Epithelial cell of esophagus (primary cell): ENCODE measurements around the gene PKHD1.
"Not testable (repeated sequence)": the region's sequence is repeated elsewhere in the genome, so short reads cannot be mapped to it uniquely, and the experiment has no call there.

Source experiments
- DNase-seq: peaks from one replicate; pipeline ENCODE4 v3.0.0; 2010; ENCODE audit warnings: low read depth
- H3K4me3 ChIP-seq: 2 replicates; pipeline ENCODE4 v1.5.1; 2011; ENCODE audit warnings: mild to moderate bottlenecking, low read length, control low read depth
- TF ChIP-seq, protein P1 (sequence below): IDR thresholded peaks from 2 replicates; pipeline ENCODE4 v1.5.1; 2011; ENCODE audit warnings: low read depth, mild to moderate bottlenecking, low read length, control low read depth, inconsistent platforms; ENCODE audit not compliant: insufficient read depth; ENCODE audit errors: missing control alignments

Gene PKHD1

DNA sequence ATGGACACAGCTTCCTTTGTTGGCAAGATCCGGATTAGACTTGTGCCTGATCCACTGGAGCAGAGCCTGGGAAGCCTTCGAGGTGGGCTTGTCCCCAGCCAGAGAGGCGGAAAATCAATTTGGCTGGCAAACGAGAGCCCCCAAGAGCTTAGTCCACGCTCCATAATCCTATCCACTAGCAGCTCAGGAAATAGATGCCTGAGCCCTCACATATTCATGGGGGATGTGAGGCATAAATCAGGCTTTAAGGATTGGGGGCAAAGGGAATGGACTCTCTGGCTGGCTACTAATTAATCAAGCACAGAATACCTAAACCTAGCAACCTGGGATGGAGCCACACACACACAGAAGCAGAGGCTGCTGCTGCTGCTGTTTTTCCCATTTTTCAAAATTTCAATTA lies 137.9 kb downstream of the PKHD1 start:
- TF ChIP-seq, protein P1, sequence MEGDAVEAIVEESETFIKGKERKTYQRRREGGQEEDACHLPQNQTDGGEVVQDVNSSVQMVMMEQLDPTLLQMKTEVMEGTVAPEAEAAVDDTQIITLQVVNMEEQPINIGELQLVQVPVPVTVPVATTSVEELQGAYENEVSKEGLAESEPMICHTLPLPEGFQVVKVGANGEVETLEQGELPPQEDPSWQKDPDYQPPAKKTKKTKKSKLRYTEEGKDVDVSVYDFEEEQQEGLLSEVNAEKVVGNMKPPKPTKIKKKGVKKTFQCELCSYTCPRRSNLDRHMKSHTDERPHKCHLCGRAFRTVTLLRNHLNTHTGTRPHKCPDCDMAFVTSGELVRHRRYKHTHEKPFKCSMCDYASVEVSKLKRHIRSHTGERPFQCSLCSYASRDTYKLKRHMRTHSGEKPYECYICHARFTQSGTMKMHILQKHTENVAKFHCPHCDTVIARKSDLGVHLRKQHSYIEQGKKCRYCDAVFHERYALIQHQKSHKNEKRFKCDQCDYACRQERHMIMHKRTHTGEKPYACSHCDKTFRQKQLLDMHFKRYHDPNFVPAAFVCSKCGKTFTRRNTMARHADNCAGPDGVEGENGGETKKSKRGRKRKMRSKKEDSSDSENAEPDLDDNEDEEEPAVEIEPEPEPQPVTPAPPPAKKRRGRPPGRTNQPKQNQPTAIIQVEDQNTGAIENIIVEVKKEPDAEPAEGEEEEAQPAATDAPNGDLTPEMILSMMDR = no peak
- no peak for DNase-seq
- H3K4me3 ChIP-seq = no peak overlapping the region

DNA sequence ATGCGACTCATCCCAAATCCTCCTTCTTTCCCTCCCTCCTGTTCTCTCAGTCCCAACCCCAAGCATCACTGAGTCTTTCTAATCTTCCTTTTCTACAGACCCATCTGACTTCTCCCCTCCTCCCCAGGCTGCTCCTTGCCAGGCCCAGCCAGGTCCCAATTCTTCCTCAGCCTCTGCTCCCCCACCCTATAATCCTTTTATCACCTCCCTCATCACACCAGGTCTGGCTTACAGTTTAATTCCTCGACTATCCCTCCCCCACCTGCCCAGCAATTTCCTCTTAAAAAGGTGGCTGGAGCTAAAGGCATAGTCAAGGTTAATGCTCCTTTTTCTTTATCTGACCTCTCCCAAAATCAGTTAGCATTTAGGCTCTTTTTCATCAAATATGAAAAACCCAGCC lies 147.7 kb downstream of the PKHD1 start:
- not testable (repeated sequence) for DNase-seq, H3K4me3 ChIP-seq

DNA sequence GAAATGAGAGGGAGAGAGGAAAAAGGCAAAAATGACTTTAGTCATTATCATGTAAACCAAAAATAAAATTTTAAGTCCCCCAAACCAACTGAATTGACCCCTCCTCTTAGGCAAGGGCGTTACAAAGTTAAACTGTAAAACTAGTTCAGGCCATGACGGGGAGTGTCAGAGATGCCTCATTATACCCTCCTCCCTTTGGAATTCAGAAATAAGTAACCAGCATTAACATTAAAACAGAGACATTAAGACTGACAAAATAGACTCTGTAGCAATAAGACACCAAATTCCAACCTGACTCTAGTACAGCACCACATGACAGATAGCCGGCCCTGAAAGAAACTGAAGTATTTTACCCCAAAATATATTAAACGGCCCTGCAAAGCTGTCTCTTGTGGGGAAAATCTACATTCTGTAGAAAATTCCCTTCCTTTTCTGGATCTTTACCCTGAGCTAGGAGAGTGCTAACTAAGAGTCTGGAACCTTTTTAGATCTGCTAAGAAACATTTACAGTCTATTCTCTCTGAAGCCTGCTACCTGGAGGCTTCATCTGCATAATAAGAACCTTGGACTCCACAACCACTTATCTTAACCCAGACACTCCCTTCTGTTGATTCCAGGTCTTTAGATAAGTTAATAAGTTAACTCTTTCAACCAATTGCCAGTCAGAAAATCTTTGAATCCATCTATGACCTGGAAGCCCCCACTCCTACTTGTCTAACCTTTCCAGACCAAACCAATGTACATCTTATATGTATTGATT lies 150.7 kb downstream of the PKHD1 start:
- DNase-seq = no peak
- TF ChIP-seq, protein P1 = no peak

DNA sequence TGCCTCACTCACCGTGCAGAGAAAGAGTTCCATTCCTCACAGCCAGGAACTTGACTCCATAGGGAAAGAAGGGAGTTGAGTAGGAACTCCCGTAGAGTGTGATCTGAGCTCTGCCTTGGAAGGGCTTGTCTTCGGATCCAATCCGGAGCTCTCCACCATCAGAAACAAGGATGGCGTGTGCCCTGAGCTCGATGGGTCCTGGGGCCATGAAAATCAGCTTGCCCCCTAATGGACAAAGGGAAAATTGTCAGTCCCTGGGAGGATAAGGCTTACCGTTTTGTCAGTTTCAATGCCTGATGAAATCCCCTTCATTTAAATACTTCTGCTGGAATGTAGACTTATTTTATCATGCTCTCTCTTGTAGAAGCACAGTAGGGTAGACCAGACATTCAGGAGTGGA lies 153.3 kb downstream of the PKHD1 start:
- TF ChIP-seq, protein P1 = peak; percentile 12
- DNase-seq = no peak
- no peak overlapping the region for H3K4me3 ChIP-seq

More for the DNA sequence above, 150.7 kb downstream of the PKHD1 start:
- no peak overlapping the region for H3K4me3 ChIP-seq

DNA sequence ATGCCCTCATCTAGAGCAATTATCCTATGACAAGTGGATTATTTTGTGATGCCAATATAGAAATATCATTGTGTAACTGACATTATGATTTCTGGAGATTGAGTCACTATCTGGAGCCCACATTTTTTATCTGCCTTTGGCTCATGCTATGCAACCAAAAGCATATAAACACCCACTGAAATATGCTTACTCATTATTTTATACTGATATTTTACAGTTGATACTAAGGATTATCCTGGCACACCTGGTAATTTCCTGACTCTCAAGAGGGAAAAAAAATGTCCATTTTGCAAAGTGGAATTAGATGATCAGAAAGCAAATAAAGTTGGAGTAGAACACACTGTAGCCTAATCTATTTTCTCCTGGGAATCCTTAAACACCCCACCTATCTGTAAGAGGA lies 154.5 kb downstream of the PKHD1 start:
- TF ChIP-seq, protein P1 = no peak
- no peak overlapping the region for H3K4me3 ChIP-seq
- no peak for DNase-seq

DNA sequence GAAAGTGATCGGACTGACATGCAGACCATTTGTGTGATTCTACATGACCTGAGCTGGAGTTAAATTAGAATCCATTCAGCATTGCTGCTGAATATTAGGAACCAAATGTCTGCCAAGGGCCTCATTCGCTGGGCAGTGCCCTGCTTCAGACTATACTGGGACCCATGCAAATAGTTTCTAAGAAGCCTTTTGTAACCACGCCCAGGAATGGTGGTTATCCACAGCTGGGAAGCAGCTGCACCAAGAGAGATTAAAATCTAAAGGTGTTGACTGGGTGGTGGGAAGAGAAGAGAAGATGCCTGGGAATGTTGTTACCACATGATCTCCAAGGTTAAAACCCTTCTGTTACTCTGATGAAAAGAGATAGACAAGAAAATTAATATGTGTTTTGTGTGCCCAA lies 156.8 kb downstream of the PKHD1 start:
- DNase-seq = no peak
- TF ChIP-seq, protein P1 = no peak
- no peak overlapping the region for H3K4me3 ChIP-seq

DNA sequence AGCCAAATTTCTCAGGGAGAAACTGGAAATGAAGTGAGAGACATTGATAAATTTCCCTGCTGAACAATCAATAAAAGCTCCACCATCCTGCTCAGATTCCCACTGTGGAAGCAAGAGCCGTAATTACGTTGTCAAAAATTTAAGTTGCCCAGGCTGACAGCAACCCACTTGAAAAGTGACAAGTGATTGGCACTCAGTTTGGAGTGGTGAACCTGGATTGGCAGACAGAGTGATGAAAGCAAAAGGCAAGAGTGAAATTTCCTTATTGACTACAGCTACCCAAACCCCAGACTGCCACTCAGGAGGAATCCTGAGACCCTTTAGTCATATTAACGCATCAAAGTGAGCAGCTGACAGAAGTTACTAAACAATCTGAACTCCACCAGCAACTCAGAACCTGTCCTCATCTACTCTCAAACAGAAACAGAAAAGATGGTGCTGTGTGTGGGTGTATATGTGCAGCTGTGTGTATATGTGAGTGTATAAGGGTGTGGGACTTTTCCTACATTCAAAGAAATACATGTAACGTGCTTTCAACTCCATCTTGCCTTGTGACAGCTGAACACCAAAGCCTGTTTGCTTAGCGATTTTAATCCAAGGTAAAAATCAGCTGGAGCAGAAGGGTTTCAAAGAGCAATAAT lies 157.4 kb downstream of the PKHD1 start:
- no peak for DNase-seq
- no peak overlapping the region for H3K4me3 ChIP-seq
- TF ChIP-seq, protein P1 = no peak
